Endothelial cell of umbilical vein (primary cell): ENCODE data around the gene GAN. TPM values are rescaled to one million over a fixed set of nuclear protein-coding genes. Genes with fewer than 3 reads are reported as not detected.

Experiments
- BruUV-seq: library from RNA; stranded (reverse); fragments of 400-500 nt; replicated peaks from 2 replicates; lab custom pipeline; 2021; lab: Mats Ljungman, UMichigan
- CTCF ChIA-PET: fragments of 300-600, 350-600 bp; sonication (Branson Sonifier 250); formaldehyde crosslinking; loops from one replicate; lab custom pipeline; 2021; ENCODE audit warnings: antibody characterized with exemption, inconsistent platforms; lab: Charles Lee
- POLR2A ChIA-PET: fragments of 300-600, 350-600 bp; sonication (Branson Sonifier 250); formaldehyde crosslinking; loops from one replicate; lab custom pipeline; 2021; ENCODE audit warnings: antibody characterized with exemption, inconsistent platforms; lab: Charles Lee
- DNase-seq: peaks from one replicate; pipeline ENCODE4 v3.0.0-alpha.2; 2011; ENCODE audit warnings: low read depth, low spot score
- FAIRE-seq: peaks from 2 replicates; lab custom pipeline; 2011; peaks lifted over from hg19 to GRCh38; lab: Jason Lieb, UNC
- H2AFZ ChIP-seq: 2 replicates; pipeline ENCODE4 v1.6.0; 2012; ENCODE audit warnings: low read depth, low read length, control low read depth, inconsistent platforms
- H3K27ac ChIP-seq: 2 replicates; pipeline ENCODE4 v1.5.1; 2011; ENCODE audit warnings: low read depth, mild to moderate bottlenecking, control low read depth, low read length, moderate library complexity; ENCODE audit not compliant: insufficient read depth
- H3K27me3 ChIP-seq, 2 experiments: 2 replicates each; pipeline versions ENCODE4 v1.6.0 to v1.6.1; 2011; ENCODE audit warnings: low read length in 2 of 2, mixed read lengths in 1 of 2; ENCODE audit not compliant: control insufficient read depth in 2 of 2, insufficient read depth in 2 of 2
- H3K36me3 ChIP-seq, 2 experiments: 2 replicates in 1 of 2; 3 replicates in 1 of 2; pipeline ENCODE4 v1.5.1; 2011; ENCODE audit warnings: low read length in 2 of 2, mild to moderate bottlenecking in 1 of 2, moderate library complexity in 1 of 2; ENCODE audit not compliant: control insufficient read depth in 2 of 2, insufficient read depth in 2 of 2; ENCODE audit errors: extremely low read depth in 1 of 2
- H3K4me1 ChIP-seq: 3 replicates; pipeline ENCODE4 v1.5.1; 2011; ENCODE audit warnings: mild to moderate bottlenecking, low read length; ENCODE audit not compliant: control insufficient read depth, insufficient read depth; ENCODE audit errors: extremely low read depth
- H3K4me2 ChIP-seq: 2 replicates; pipeline ENCODE4 v1.6.1; 2011; ENCODE audit warnings: low read length, control low read depth, mixed read lengths; ENCODE audit not compliant: insufficient read depth
- H3K4me3 ChIP-seq, 3 experiments: fragments of 200-600 bp in 1 of 3; sonication (generic), shearing (Covaris generic) in 1 of 3; replicated peaks in 1 of 3; 2 replicates each; pipeline ENCODE4 v1.5.1; 2011 to 2016; ENCODE audit warnings: control low read depth in 3 of 3, low read length in 3 of 3, mild to moderate bottlenecking in 2 of 3, inconsistent platforms in 1 of 3, low read depth in 1 of 3, moderate library complexity in 1 of 3; ENCODE audit not compliant: insufficient read depth in 1 of 3
- H3K79me2 ChIP-seq: 2 replicates; pipeline ENCODE4 v1.6.0; 2012; ENCODE audit warnings: low read length, inconsistent platforms; ENCODE audit not compliant: control insufficient read depth, insufficient read depth
- H3K9ac ChIP-seq: replicated peaks from 2 replicates; pipeline ENCODE3; 2011; ENCODE audit warnings: low read length, control low read depth; ENCODE audit not compliant: insufficient read depth; ENCODE audit errors: extremely low read depth
- H3K9me1 ChIP-seq: replicated peaks from 3 replicates; pipeline ENCODE4 v1.6.0; 2011; ENCODE audit warnings: mild to moderate bottlenecking, low read length; ENCODE audit not compliant: control insufficient read depth, insufficient read depth; ENCODE audit errors: extremely low read depth
- H3K9me3 ChIP-seq: replicated peaks from 2 replicates; pipeline ENCODE4 v1.5.1; 2012; ENCODE audit warnings: low read length, inconsistent platforms; ENCODE audit not compliant: control insufficient read depth, insufficient read depth
- H4K20me1 ChIP-seq: replicated peaks from 2 replicates; pipeline ENCODE3; 2011; ENCODE audit warnings: mild to moderate bottlenecking, low read length; ENCODE audit not compliant: control insufficient read depth, insufficient read depth; ENCODE audit errors: extremely low read depth
- CTCF ChIP-seq, 2 donors: IDR thresholded peaks; 1 replicate in 1 of 2; 2 replicates in 1 of 2; pipeline ENCODE4 v1.5.1; 2011; ENCODE audit warnings: low read length in 2 of 2, mild to moderate bottlenecking in 2 of 2, moderate library complexity in 2 of 2, control low read depth in 1 of 2, inconsistent platforms in 1 of 2, low read depth in 1 of 2; ENCODE audit not compliant: insufficient read depth in 1 of 2; ENCODE audit errors: extremely low read depth in 1 of 2
- EZH2 ChIP-seq: IDR thresholded peaks from 2 replicates; pipeline ENCODE4 v1.6.1; 2012; ENCODE audit warnings: borderline replicate concordance, low read depth, mild to moderate bottlenecking, moderate library complexity, low read length, inconsistent platforms; ENCODE audit not compliant: severe bottlenecking
- FOS ChIP-seq: IDR thresholded peaks from 2 replicates; pipeline ENCODE4 v1.6.1; 2011; ENCODE audit warnings: mild to moderate bottlenecking, low read length, moderate library complexity, borderline replicate concordance; ENCODE audit not compliant: insufficient read depth
- GATA2 ChIP-seq: IDR thresholded peaks from 2 replicates; pipeline ENCODE4 v1.7.0; 2011; ENCODE audit warnings: low read depth, mild to moderate bottlenecking, moderate library complexity, mixed read lengths, low read length; ENCODE audit not compliant: insufficient read length, insufficient read depth
- JUN ChIP-seq: IDR thresholded peaks from 2 replicates; pipeline ENCODE4 v1.6.1; 2011; ENCODE audit warnings: borderline replicate concordance, low read depth; ENCODE audit not compliant: insufficient read length, insufficient read depth
- MAX ChIP-seq: IDR thresholded peaks from 2 replicates; pipeline ENCODE4 v1.6.1; 2011; ENCODE audit not compliant: insufficient read depth, insufficient read length
- MYC ChIP-seq: IDR thresholded peaks from one replicate; pipeline ENCODE4 v1.6.1; 2011; ENCODE audit warnings: mild to moderate bottlenecking, low read depth, low read length
- POLR2A ChIP-seq: IDR thresholded peaks from 2 replicates; pipeline ENCODE4 v1.6.1; 2012; ENCODE audit warnings: low read depth, mild to moderate bottlenecking, control low read depth, low read length
- POLR2AphosphoS5 ChIP-seq: IDR thresholded peaks from 2 replicates; pipeline ENCODE4 v1.6.1; 2012; ENCODE audit warnings: low read depth, mild to moderate bottlenecking, control low read depth, low read length, moderate library complexity; ENCODE audit not compliant: insufficient read depth
- dilution Hi-C: fragments of 300-500 bp; cut with MboI; formaldehyde crosslinking; loops from one replicate; pipeline ENCODE4 v1.15.0; 2019; ENCODE audit warnings: low sequenced_read_pairs; ENCODE audit not compliant: extremely low pct_ligation_motif_present
- intact Hi-C: fragments of 100-400 bp; cut with micrococcal nuclease; formaldehyde crosslinking; loops from one replicate; pipeline ENCODE4 v1.10.0; 2022
- polyA plus RNA-seq, 4 experiments: library from polyadenylated mRNA; depleted of rRNA in 3 of 4; stranded (reverse) in 3 of 4; unstranded in 1 of 4; fragments of >200 nt; gene quantifications; 2 replicates each; pipeline versions ENCODE4 v1.2.1 to v1.2.3, GENCODE V29; 2011 to 2012; ENCODE audit warnings: missing spikeins in 1 of 4
- total RNA-seq: library from RNA; stranded (reverse); gene quantifications from 2 replicates; pipeline ENCODE4 v1.2.3, GENCODE V29; 2021

Gene GAN
- total and polyA plus RNA-seq, 2 donors (not counting 3 experiments of a cell fraction or from before 2014, with no cell fraction given): 1.8 to 11.1 TPM

- H3K9me1 ChIP-seq: no peaks in the 10 kb centered on the region
- FAIRE-seq: peak; percentile 12
- no peak overlapping the region for H3K9ac ChIP-seq
- intact Hi-C loops (loop anchor here (5.0 kb wide), 1 partner anchor 143 kb away; no protein-coding TSS in a partner anchor), dilution Hi-C loops (no loop called here)
- no peaks in the 10 kb centered on the region for H3K79me2 ChIP-seq
- no peaks in the 10 kb centered on the region for H3K9me3 ChIP-seq
- peaks cover 16% of the 10 kb centered on the region for H3K4me1 ChIP-seq
- ChIA-PET POLR2A (no interaction called here), CTCF (interaction anchor here (1.1 to 2.0 kb wide), 3 partner anchors 15 to 139 kb away, joined by 3 to 9 read pairs (median 3); no protein-coding TSS in a partner anchor)
- TF ChIP-seq POLR2AphosphoS5 (no peak), MAX (no peak), GATA2 (no peak), EZH2 (no peak), POLR2A (no peak), FOS (no peak), MYC (no peak), CTCF (IDR thresholded peaks at IDR 0.05; ENCODE audit: extremely low read depth in 1 of 2, insufficient read depth in 1 of 2, low read depth in 1 of 2, low read length in 2 of 2) (no peak), JUN (no peak)
- no peaks in the 10 kb centered on the region for H4K20me1 ChIP-seq
- no TSS peak for BruUV-seq
- H3K4me3 ChIP-seq: no peak overlapping the region
- no peaks in the 10 kb centered on the region for H3K36me3 ChIP-seq
- H3K27ac ChIP-seq: no peak overlapping the region
- H3K4me2 ChIP-seq: no peak overlapping the region
- no peak overlapping the region for H2AFZ ChIP-seq
- no peak for DNase-seq
- H3K27me3 ChIP-seq: no peaks in the 10 kb centered on the region
Measured at GRCh38 chr16:81409016-81409556, 94.3 kb downstream of the GAN start.
